ENCODE data around the gene UCP1.
"Not testable (repeated sequence)": the region's sequence is repeated elsewhere in the genome, so short reads cannot be mapped to it uniquely, and the experiment has no call there.

Gene UCP1

DNA sequence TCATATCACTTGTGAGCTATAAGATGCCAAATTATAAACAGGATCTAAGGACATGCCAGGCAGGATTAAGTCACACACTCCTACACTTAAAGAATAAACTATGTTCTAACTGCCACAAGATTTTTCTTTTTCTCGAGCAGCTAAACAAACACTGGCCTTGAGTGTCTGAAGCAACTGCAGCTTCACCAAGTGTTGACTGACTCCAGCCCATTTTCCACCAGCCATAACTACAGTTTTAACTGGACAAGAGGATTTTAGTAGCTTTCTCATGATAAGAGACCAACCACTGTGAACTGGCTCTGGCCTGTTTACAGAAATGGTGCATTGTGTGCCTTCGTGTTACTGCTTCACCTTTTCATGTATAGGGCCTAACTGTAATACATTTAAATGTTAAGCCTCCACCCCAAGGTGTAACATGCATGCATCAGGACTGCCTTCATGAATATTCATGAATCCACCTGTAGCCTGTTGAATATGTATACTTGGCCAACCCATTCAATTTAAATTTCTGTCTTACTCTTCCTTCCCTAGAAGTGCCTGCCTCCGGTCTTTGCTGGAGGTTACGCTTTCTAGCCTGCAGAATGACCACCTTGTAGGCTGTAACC, 10.8 kb downstream of the UCP1 start:
- in situ Hi-C loops (cut with MboI; ENCODE audit: low sequenced_read_pairs), result no loop called here

DNA sequence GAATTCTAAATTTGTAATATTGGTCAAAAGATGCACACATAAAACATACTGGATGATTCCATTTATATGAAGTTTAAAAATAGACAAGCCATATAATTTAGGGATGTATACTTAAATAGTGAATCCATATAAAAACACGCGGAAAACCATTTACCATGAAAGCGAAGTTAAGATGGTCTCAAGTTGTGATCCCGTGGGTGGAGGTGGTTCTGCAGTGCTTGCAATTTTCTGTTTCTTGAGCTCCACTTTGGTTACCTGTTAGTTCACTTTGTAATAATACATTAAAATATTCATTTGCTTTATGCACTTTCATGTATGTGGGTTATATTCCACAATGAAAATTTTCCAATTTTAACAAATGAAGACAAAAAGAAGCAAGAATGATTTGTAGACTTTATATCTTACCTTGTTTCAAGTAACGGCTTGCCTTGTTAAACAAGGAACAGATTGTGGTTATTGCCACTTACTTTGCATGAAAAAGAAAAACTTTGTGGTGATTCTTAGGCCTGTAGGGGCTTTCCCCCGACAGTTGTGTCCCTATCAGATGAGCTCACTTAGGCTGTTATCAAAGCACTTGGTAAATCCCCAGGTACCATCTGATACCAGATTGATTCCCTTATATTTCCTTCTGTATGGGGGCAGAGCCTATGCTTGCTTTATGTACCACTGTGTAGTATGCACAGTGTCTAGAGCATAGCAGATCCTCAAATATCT, 12.2 kb downstream of the UCP1 start:
- in situ Hi-C loops (cut with MboI; ENCODE audit: low sequenced_read_pairs), result no loop called here

DNA sequence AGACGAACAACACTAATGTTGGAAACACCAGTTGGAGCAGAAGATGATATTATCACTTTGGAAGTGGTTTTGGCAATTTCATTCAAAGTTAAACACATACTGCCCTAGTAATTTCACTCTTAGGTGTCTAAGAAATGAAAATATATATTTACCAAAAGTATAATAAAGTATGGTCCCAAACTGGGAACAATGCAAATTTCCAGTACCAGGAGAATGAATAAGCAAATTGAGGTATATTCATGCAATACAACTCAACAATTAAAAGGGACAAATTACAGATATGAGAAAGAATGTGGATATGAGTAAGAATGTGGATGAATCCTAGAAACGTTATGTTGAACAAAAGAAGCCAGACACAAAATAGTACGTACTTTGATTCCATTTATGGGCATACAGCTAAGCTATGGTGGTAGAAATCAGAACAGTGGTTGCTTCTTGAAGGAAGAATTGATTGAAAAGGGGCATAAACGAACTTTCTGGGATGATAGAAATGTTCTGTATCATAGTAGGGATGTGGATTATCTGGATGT, 34.7 kb downstream of the UCP1 start:
- in situ Hi-C loops (cut with MboI; ENCODE audit: low sequenced_read_pairs), result no loop called here

DNA sequence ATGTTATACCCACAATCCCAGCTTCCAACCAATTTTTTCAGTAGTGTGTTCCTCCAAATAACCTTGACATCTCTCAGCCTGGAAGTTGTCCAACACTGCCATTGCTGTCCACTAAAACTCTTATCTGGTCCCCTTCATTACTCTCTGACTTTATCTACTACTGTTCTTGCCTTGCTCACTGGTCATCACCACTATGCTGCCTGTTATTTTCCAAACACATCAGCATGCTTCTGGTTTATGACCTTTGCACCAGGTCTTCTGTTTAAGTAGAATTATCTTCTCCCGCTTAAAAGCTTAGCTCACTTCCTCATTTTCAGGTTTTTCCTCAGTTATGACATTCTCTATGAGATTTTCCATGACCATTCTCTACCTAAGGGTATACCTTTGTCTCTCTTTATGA, 39.3 kb downstream of the UCP1 start:
- in situ Hi-C loops (cut with MboI; ENCODE audit: low sequenced_read_pairs), result no loop called here

DNA sequence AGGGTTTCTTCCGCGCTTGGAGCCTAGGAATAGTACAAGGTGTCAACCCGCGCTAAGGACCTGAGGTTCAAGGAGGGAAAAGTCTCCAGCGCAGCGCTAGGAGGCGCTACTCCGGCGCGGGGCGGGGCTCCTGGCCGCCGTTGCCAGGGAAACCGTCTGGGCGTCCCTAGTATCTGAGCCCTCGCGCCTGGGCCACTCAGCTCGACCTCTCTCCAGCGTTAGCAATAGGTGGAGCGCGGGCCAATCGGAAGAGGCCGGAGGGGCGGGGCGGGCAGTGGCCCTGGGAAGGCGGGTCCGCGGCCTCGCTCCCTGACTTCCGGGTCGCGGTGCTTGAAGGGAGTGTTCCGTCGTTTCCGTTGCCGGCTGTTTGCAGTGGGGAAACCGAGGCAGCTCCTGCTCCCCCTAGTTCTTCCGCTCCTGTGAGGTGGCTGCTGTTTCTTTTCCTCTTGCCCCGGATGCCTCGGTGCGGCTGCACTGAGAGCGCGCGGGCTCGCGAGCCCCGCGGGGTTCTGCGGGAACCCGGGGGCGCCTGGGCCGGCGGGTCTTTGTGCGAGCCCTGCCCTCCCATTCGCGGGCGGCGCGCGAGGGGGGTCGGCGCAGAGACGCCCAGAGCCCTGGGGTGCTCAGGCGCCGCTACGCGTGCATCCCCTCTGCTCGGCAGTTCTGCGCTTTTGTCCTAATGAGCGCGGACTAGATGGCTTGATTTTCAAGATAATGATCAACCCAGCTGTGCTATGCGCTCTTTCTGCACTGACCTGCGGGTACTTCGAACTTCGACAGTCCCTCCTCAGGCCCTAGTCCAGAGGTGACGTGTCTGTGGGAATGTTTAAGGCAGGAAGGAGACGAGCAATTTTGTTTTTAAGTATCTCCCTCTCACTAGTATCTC, 44.7 kb downstream of the UCP1 start, which contains the start of gene ELMOD2:
TSS of gene ELMOD2 (plus strand) at position 312 of the 886 bp plus-strand sequence. CDS start 1,261 bp downstream, outside the sequence.
- in situ Hi-C loops (cut with MboI; ENCODE audit: low sequenced_read_pairs), result no loop called here

DNA sequence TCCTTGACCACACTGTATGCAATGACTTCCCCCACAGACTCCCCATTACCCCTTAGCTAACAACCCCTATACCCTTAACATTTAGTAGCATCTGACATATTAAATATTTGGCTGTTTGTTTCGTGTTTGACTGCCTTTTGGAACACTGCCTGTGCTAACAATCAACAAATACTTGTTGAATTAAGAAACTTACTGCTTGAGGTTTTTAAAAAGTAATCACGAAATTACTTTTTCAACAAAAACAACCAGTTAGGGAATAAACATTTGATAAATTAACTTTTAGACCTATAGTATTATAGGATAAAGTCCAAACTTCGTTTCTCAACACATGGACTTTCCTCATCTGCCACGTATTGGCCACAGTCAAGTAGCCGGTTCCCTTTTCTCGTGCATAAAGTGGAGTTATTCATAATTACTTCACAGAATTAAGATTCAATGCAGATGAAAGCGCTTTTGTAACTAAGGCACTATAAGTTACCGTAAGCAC, 45.3 kb downstream of the UCP1 start:
- in situ Hi-C loops (cut with MboI; ENCODE audit: low sequenced_read_pairs), result no loop called here

DNA sequence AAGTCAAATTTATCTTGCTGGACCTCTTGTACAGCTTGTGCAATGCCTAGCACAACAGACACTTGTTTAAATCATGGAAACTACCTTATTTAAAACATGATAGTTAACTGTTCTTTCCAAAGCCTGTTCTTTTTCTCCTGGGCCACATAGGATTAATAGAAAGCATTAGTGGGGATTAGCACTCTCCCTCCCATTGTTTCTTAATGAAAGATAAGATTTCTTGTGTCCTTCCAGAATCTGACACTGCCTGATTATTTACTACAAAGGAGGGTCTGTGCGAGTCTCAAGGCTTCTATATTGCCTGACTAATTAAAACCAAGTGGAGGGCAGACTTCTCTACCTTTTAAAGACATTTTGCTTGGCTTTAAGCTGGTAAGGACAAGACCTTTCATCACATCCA, 53.3 kb downstream of the UCP1 start:
- in situ Hi-C loops (cut with MboI; ENCODE audit: low sequenced_read_pairs), result no loop called here

DNA sequence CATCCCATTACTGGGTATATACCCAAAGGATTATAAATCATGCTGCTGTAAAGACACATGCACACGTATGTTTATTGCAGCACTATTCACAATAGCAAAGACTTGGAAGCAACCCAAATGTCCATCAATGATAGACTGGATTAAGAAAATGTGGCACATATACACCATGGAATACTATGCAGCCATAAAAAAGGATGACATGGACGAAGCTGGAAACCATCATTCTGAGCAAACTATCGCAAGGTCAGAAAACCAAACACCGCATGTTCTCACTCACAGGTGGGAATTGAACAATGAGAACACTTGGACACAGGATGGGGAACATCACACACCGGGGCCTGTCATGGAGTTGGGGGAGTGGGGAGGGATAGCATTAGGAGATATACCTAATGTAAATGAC, 55.0 kb downstream of the UCP1 start:
- in situ Hi-C loops (cut with MboI; ENCODE audit: low sequenced_read_pairs), result not testable (repeated sequence)
